ENCODE measurements around the gene GAS7.
A peak's percentile ranks its signal among the peaks of the same experiment; 100 is the strongest.

The GAS7 gene

GRCh38 chr17:9875441-9875840, 323.0 kb downstream of the GAS7 start:
- no peak for DNase-seq

- no peak for DNase-seq
Measured at GRCh38 chr17:9874722-9875121, 323.7 kb downstream of the GAS7 start.

- no peak for DNase-seq
Measured at GRCh38 chr17:9872852-9873251, 325.6 kb downstream of the GAS7 start.

- DNase-seq: no peak
Measured at GRCh38 chr17:9868552-9868951, 329.9 kb downstream of the GAS7 start.

- DNase-seq: peak; percentile 33
Measured at GRCh38 chr17:9865586-9865985, 332.8 kb downstream of the GAS7 start.

DNA sequence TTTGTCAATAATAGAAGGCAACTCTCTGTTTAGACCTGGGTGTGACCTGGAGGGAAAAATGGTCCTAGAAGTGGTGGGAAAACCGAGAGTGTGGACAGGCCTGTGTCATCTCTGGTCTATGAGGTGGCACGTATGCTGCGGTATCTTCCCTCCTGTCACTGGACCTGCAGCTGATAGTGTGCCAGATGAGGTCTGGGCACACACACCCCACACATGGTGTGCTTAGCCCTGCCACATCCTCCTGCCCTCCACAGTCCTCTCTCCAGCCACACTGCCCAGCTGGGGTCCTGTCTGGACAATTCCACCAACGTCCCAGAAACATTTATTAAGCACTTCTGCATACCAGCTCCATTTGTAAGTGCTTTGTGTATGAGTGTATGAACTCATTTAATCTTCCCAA, 335.5 kb downstream of the GAS7 start:
- no peak for DNase-seq

DNA sequence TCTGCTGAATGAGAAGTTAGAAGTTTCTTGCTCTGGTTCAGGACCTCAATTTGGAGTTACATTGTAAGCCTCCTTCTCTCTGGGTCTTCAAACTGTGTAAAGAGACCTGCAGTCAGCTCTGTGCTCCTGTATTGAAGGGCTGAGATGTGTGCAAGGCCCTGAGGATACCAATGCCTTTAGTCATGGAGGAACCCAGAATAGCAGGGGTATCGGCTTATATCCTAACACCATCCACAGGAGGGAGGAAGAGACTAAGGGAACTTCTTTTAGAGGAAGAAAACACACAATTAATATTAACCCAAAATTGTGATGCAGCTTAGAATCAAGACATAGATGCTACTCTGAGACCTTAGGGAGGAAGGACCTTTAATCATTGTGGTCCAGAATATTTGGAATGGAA, 336.2 kb downstream of the GAS7 start:
- DNase-seq: no peak

DNA sequence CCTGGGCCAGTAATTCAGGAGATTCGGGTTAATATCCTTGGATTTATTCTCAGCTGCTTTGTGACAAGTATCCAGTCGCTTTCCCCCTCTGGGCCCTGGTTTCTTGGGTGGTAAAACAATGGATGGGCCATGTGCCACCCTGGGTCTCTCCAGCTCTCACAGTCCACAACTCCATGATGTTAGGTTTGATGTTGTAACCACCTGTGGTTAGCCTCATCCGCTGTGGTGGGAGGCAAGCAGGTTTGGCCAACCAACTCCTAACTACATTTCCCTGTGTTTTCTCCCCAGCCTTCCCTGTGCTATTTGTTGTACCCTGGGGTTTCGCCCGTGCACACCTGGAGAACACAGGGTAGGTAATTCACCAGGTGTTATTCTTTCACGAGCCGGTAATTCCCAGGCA, 337.6 kb downstream of the GAS7 start:
- DNase-seq: no peak
